Peyer's patch (tissue), 4 donors: ENCODE results near the gene CD2AP.

Experiments used
- POLR2A ChIP-seq, 2 donors: fragments of 450-650 bp; IDR thresholded peaks; one replicate each; pipeline ENCODE4 v1.5.1; 2017; ENCODE audit warnings: antibody characterized with exemption in 2 of 2, mild to moderate bottlenecking in 2 of 2, moderate library complexity in 2 of 2
- TF ChIP-seq, protein P1 (sequence below), 6 experiments: fragments of 450-650 bp in 4 of 6; fragments of 200-600 bp in 2 of 6; sonication (generic) in 1 of 6; IDR thresholded peaks; one replicate each; pipeline ENCODE4 v1.5.1; 2017 to 2019; ENCODE audit warnings: antibody characterized with exemption in 6 of 6, mild to moderate bottlenecking in 3 of 6, moderate library complexity in 1 of 6

DNA sequence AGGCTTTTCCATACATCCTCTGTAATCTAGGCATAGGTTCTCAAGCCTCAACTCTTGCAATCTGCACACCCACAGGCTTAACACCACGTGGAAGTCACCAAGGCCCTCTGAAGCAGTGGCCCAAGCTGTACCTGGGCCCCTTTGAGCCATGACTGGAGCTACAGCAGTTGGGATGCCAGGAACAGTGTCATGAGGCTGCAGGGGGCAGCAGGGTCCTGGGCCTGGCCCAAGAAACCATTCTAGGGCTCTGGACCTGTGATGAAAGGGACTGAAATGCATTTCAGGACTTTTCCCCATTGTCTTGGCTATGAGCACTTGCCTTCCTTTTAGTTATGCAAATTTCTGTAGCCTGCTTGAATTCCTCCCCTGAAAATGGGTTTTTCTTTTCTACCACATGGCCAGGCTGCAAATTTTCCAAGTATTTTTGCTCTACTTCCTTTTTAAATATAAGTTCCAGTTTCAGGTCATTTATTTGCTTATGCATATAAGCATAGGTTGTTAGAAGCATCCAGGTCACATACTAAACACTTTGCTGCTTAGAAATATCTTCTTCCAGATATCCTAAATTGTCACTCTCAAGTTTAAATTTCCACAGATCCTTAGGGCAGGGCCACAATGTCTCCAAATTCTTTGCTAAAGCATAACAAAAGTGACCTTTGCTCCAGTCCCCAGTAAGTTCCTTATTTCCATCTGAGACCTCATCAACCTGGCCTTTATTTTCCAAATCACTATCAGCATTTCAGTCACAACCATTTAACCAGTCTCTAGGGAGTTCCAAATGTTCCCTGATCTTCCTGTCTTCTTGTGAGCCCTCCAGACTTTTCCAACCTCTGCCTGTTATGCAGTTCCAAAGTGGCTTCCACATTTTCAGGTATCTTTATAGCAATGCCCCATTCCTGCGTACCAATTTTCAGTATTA is 48.6 kb upstream of the CD2AP start:
- TF ChIP-seq, protein P1, sequence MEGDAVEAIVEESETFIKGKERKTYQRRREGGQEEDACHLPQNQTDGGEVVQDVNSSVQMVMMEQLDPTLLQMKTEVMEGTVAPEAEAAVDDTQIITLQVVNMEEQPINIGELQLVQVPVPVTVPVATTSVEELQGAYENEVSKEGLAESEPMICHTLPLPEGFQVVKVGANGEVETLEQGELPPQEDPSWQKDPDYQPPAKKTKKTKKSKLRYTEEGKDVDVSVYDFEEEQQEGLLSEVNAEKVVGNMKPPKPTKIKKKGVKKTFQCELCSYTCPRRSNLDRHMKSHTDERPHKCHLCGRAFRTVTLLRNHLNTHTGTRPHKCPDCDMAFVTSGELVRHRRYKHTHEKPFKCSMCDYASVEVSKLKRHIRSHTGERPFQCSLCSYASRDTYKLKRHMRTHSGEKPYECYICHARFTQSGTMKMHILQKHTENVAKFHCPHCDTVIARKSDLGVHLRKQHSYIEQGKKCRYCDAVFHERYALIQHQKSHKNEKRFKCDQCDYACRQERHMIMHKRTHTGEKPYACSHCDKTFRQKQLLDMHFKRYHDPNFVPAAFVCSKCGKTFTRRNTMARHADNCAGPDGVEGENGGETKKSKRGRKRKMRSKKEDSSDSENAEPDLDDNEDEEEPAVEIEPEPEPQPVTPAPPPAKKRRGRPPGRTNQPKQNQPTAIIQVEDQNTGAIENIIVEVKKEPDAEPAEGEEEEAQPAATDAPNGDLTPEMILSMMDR (IDR thresholded peaks at IDR 0.05): no peak
- TF ChIP-seq POLR2A (IDR thresholded peaks at IDR 0.05): no peak
